HEK293T (cell line): ENCODE measurements around the gene EHBP1.

Experiments
- CTCF ChIA-PET: fragments of 350-600 bp; formaldehyde crosslinking; extraction: SDS; loops from one replicate; lab custom pipeline; 2021; ENCODE audit warnings: antibody characterized with exemption, inconsistent platforms; lab: Yijun Ruan, JAX
- POLR2A ChIA-PET: fragments of 350-600 bp; formaldehyde crosslinking; extraction: SDS; loops from one replicate; lab custom pipeline; 2020; ENCODE audit warnings: antibody characterized with exemption, inconsistent platforms; lab: Yijun Ruan, JAX
- DNase-seq: peaks from one replicate; pipeline ENCODE4 v3.0.0; 2012; ENCODE audit warnings: mixed read lengths; ENCODE audit errors: extremely low spot score
- ARNT ChIP-seq: fragments of 450-650 bp; IDR thresholded peaks from 2 replicates; pipeline ENCODE4 v1.6.1; 2017; ENCODE audit warnings: mild to moderate bottlenecking
- BHLHE40 ChIP-seq: fragments of 450-650 bp; IDR thresholded peaks from 2 replicates; pipeline ENCODE4 v1.6.1; 2016; ENCODE audit warnings: mild to moderate bottlenecking, moderate library complexity, borderline replicate concordance
- CTBP1 ChIP-seq: fragments of 450-650 bp; IDR thresholded peaks from 2 replicates; pipeline ENCODE4 v1.6.1; 2016; ENCODE audit warnings: borderline replicate concordance
- ELF4 ChIP-seq: fragments of 450-650 bp; IDR thresholded peaks from 2 replicates; pipeline ENCODE4 v1.6.1; 2017; ENCODE audit warnings: antibody characterized with exemption
- FOXA1 ChIP-seq: fragments of 450-650 bp; IDR thresholded peaks from 2 replicates; pipeline ENCODE4 v1.6.1; 2016; ENCODE audit warnings: mild to moderate bottlenecking
- FOXK2 ChIP-seq: fragments of 450-650 bp; IDR thresholded peaks from 2 replicates; pipeline ENCODE4 v1.6.1; 2016; ENCODE audit warnings: mild to moderate bottlenecking
- FOXM1 ChIP-seq: fragments of 450-650 bp; IDR thresholded peaks from 2 replicates; pipeline ENCODE4 v1.6.1; 2017; ENCODE audit warnings: mild to moderate bottlenecking, borderline replicate concordance
- HDGF ChIP-seq: fragments of 450-650 bp; IDR thresholded peaks from 2 replicates; pipeline ENCODE4 v1.6.1; 2017; ENCODE audit warnings: antibody characterized with exemption, borderline replicate concordance
- L3MBTL2 ChIP-seq: fragments of 450-650 bp; conservative IDR thresholded peaks from 2 replicates; pipeline ENCODE4 v1.6.1; 2016; ENCODE audit warnings: mild to moderate bottlenecking
- LEF1 ChIP-seq: fragments of 450-650 bp; IDR thresholded peaks from 2 replicates; pipeline ENCODE4 v1.6.1; 2017; ENCODE audit warnings: mild to moderate bottlenecking, borderline replicate concordance
- NFRKB ChIP-seq: fragments of 450-650 bp; IDR thresholded peaks from 2 replicates; pipeline ENCODE4 v1.6.1; 2016; ENCODE audit warnings: mild to moderate bottlenecking, moderate library complexity
- PKNOX1 ChIP-seq: fragments of 450-650 bp; IDR thresholded peaks from 2 replicates; pipeline ENCODE4 v1.6.1; 2016
- SP1 ChIP-seq: fragments of 450-650 bp; IDR thresholded peaks from 2 replicates; pipeline ENCODE4 v1.6.1; 2017
- SUZ12 ChIP-seq: fragments of 450-650 bp; IDR thresholded peaks from 2 replicates; pipeline ENCODE4 v1.6.1; 2016; ENCODE audit warnings: mild to moderate bottlenecking
- TARDBP ChIP-seq: fragments of 450-650 bp; IDR thresholded peaks from 2 replicates; pipeline ENCODE4 v1.6.1; 2016
- ZNF384 ChIP-seq: fragments of 450-650 bp; IDR thresholded peaks from 2 replicates; pipeline ENCODE4 v1.6.1; 2016

EHBP1 gene

DNA sequence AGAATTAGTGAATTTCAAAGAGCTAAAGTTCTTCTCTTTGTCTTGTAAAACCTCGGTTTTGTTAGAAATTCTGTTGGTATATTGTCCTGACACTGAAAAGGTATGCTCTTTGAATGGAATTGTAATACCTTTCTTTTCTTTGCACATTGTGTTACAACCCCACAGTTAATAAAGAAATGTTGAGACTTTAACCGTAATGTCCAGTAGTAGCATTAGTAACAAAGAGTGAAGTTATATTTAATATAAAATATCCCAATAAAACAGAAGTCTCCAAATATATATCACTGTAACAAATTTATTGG lies 69.8 kb downstream of the EHBP1 start:
- POLR2A ChIA-PET, result interaction anchor here (1.5 kb wide), 1 partner anchor 70 kb away, joined by 3 read pairs; the partner anchor contains the start of gene EHBP1
- CTCF ChIA-PET, result interaction anchor here (0.6 to 4.3 kb wide), 4 partner anchors 71 to 584 kb away, joined by 3 to 24 read pairs (median 4); no protein-coding TSS in a partner anchor
- no peak for DNase-seq
- TF ChIP-seq BHLHE40 (no peak), SP1 (no peak), NFRKB (no peak), HDGF (no peak), FOXA1 (no peak), L3MBTL2 (no peak), LEF1 (no peak), FOXK2 (no peak)

DNA sequence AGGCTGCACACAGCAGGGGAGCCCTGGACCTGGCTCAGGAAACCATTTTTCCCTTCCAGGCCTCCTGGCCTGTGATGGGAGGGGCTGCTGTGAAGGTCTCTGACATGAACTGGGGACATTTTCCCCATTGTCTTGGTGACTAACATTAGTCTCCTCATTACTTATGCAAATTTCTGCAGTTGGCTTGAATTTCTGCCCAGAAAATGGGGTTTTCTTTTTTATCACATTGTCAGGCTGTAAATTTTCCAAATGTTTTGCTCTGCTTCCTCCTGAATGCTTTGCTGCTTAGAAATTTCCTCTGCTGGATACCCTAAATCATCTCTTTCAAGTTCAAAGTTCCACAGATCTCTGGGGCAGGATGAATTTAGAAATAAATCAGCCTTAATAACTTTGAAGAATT lies 78.2 kb downstream of the EHBP1 start:
- CTCF ChIA-PET, result no interaction called here
- POLR2A ChIA-PET, result interaction anchor here (0.6 kb wide), 1 partner anchor 279 kb away, joined by 5 read pairs; no protein-coding TSS in a partner anchor
- no peak for DNase-seq

GRCh38 chr2:62784341-62784740 lies 78.8 kb downstream of the EHBP1 start:
- CTCF ChIA-PET, result no interaction called here
- TF ChIP-seq BHLHE40 (no peak), FOXM1 (no peak), HDGF (no peak), ZNF384 (no peak), SP1 (no peak), ELF4 (no peak), FOXA1 (no peak), PKNOX1 (no peak), L3MBTL2 (no peak), FOXK2 (no peak), TARDBP (no peak)

More for the DNA sequence above, 78.2 kb downstream of the EHBP1 start:
- no peak for TF ChIP-seq ELF4
- TF ChIP-seq PKNOX1, result no peak
- TF ChIP-seq SUZ12, result no peak
- no peak for TF ChIP-seq FOXK2
- TF ChIP-seq SP1, result no peak
- no peak for TF ChIP-seq NFRKB
- TF ChIP-seq TARDBP, result no peak
- TF ChIP-seq L3MBTL2, result no peak
- no peak for TF ChIP-seq FOXA1
- no peak for TF ChIP-seq LEF1
- no peak for TF ChIP-seq ZNF384
- TF ChIP-seq CTBP1, result no peak
- TF ChIP-seq ARNT, result no peak
- TF ChIP-seq HDGF, result no peak
- TF ChIP-seq BHLHE40, result no peak
- TF ChIP-seq FOXM1, result no peak

DNA sequence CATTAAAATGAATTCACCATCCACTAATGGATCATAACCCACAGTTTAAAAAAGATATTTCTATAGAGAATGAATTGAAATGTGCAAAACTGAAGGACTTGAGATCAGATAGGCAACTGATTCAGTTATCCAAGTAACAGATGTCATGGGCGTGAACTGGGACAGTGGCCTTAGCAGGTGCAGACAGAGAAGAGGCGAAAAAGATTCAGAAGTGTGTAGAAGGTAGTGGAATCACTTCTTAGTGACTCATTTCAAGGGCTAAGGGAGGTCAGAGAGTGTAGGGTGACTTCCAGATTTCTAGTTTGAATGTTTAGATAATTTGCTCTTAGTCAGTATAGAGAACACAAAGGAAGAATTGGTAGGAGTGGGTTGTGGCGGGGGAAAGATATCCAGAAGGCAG lies 79.7 kb downstream of the EHBP1 start:
- TF ChIP-seq CTBP1, result no peak
- TF ChIP-seq FOXM1, result no peak
- TF ChIP-seq ARNT, result no peak
- no peak for TF ChIP-seq ELF4
- TF ChIP-seq L3MBTL2, result no peak
- TF ChIP-seq FOXK2, result no peak
- TF ChIP-seq SUZ12, result no peak
- DNase-seq, result no peak
- CTCF ChIA-PET, result no interaction called here
- POLR2A ChIA-PET, result no interaction called here

More at GRCh38 chr2:62784341-62784740, 78.8 kb downstream of the EHBP1 start:
- POLR2A ChIA-PET, result no interaction called here
- DNase-seq, result no peak

GRCh38 chr2:62785810-62786597 lies 80.5 kb downstream of the EHBP1 start:
- ChIA-PET POLR2A (no interaction called here), CTCF (no interaction called here)
- TF ChIP-seq ZNF384, result no peak
- no peak for TF ChIP-seq FOXK2
- no peak for TF ChIP-seq ELF4
- no peak for TF ChIP-seq PKNOX1
- TF ChIP-seq NFRKB, result no peak
- no peak for TF ChIP-seq TARDBP
- no peak for TF ChIP-seq SP1
- TF ChIP-seq L3MBTL2, result no peak
- DNase-seq, result no peak

- POLR2A ChIA-PET, result no interaction called here
- CTCF ChIA-PET, result no interaction called here
- no peak for TF ChIP-seq ZNF384
- DNase-seq, result peak; percentile 17
Observed at GRCh38 chr2:62787386-62787785, 81.9 kb downstream of the EHBP1 start.

DNA sequence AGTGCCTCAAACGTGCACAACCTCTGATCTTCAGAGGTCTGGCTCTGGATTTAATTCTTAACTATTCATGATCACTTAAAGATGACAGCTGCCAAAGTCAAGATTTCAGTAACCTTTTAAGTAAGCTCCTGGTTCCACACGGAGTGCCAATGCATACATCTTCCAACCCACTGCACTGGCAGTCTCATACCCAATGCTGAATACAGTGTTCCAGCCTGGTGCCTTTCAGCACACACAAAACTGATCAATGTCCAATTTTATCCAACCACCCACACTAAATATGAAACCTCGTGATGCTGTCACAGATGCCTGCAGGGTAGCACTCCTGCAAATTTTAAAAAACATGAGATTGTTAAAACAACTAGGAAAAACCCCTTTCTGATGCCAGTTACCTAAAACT lies 84.0 kb downstream of the EHBP1 start:
- POLR2A ChIA-PET, result no interaction called here
- CTCF ChIA-PET, result interaction anchor here (0.9 kb wide), 1 partner anchor 333 kb away, joined by 3 read pairs; no protein-coding TSS in a partner anchor
- TF ChIP-seq ELF4, result no peak
- TF ChIP-seq BHLHE40, result no peak
- no peak for TF ChIP-seq HDGF
- no peak for DNase-seq
